H1 (cell line): ENCODE data around the gene SRPK3. TPM values are rescaled to one million over a fixed set of nuclear protein-coding genes. Genes with fewer than 3 reads are reported as not detected.

Source experiments
- CTCF ChIA-PET: fragments of 300-600 bp; sonication (Branson Sonifier 250); formaldehyde crosslinking; loops from one replicate; lab custom pipeline; 2021; ENCODE audit not compliant: partially characterized antibody; lab: Charles Lee
- POLR2A ChIA-PET: fragments of 300-600 bp; sonication (Branson Sonifier 250); formaldehyde crosslinking; loops from one replicate; lab custom pipeline; 2021; ENCODE audit warnings: inconsistent platforms; ENCODE audit not compliant: partially characterized antibody; lab: Charles Lee
- DNase-seq, 2 experiments: peaks; one replicate each; pipeline versions ENCODE4 v3.0.0 to v3.0.0-alpha.2; 2010 to 2022; ENCODE audit warnings: low spot score in 2 of 2, low read depth in 1 of 2, mixed read lengths in 1 of 2
- FAIRE-seq: peaks from 2 replicates; lab custom pipeline; 2011; peaks lifted over from hg19 to GRCh38; lab: Jason Lieb, UNC
- H2AFZ ChIP-seq: 2 replicates; pipeline ENCODE4 v1.8.1; 2012; ENCODE audit warnings: low read length, inconsistent platforms
- H2AK5ac ChIP-seq: 2 replicates; pipeline ENCODE4 v1.6.1; 2013; ENCODE audit warnings: low read depth, low read length
- H2BK120ac ChIP-seq: replicated peaks from 2 replicates; pipeline ENCODE3; 2013; ENCODE audit warnings: low read depth, low read length, inconsistent platforms
- H2BK12ac ChIP-seq: 2 replicates; pipeline ENCODE4 v1.6.1; 2013; ENCODE audit warnings: low read depth, low read length
- H2BK15ac ChIP-seq: 2 replicates; pipeline ENCODE4 v1.6.1; 2013; ENCODE audit warnings: low read length
- H2BK20ac ChIP-seq: 2 replicates; pipeline ENCODE4 v1.6.1; 2013; ENCODE audit warnings: low read length
- H2BK5ac ChIP-seq: 2 replicates; pipeline ENCODE4 v1.6.1; 2013; ENCODE audit warnings: low read depth, low read length
- H3K14ac ChIP-seq: 2 replicates; pipeline ENCODE4 v1.6.1; 2013; ENCODE audit warnings: inconsistent platforms; ENCODE audit not compliant: insufficient read length
- H3K18ac ChIP-seq: 2 replicates; pipeline ENCODE4 v1.6.1; 2013; ENCODE audit warnings: low read length; ENCODE audit errors: extremely low read depth
- H3K23ac ChIP-seq: 2 replicates; pipeline ENCODE4 v1.6.1; 2013; ENCODE audit warnings: inconsistent platforms; ENCODE audit not compliant: insufficient read length
- H3K23me2 ChIP-seq: 2 replicates; pipeline ENCODE4 v1.6.1; 2013; ENCODE audit warnings: low read depth, low read length
- H3K27ac ChIP-seq: 2 replicates; pipeline ENCODE4 v1.6.1; 2011; ENCODE audit warnings: low read depth, low read length, inconsistent platforms
- H3K27me3 ChIP-seq, 4 experiments: replicated peaks in 1 of 4; 1 replicate in 1 of 4; 2 replicates in 3 of 4; pipeline versions ENCODE4 v1.6.1 to v1.8.1; 2011 to 2013; ENCODE audit warnings: low read length in 3 of 4, mild to moderate bottlenecking in 3 of 4, inconsistent platforms in 2 of 4, mixed read lengths in 2 of 4, moderate library complexity in 1 of 4; ENCODE audit not compliant: control insufficient read depth in 3 of 4, insufficient read depth in 3 of 4; ENCODE audit errors: extremely low read depth in 1 of 4
- H3K36me3 ChIP-seq, 4 experiments: 2 replicates each; pipeline versions ENCODE4 v1.6.1 to v1.8.1; 2011 to 2013; ENCODE audit warnings: mild to moderate bottlenecking in 4 of 4, low read length in 3 of 4, moderate library complexity in 2 of 4, control low read depth in 1 of 4, inconsistent platforms in 1 of 4; ENCODE audit not compliant: insufficient read depth in 4 of 4, control insufficient read depth in 2 of 4
- H3K4ac ChIP-seq: replicated peaks from 2 replicates; pipeline ENCODE3; 2013; ENCODE audit warnings: low read length, low read depth, mixed read lengths, inconsistent platforms; ENCODE audit not compliant: insufficient read length
- H3K4me1 ChIP-seq, 4 experiments: replicated peaks in 1 of 4; 1 replicate in 1 of 4; 2 replicates in 3 of 4; pipeline versions ENCODE4 v1.6.1 to v1.8.1; 2011 to 2013; ENCODE audit warnings: low read length in 3 of 4, inconsistent platforms in 2 of 4, mixed read lengths in 1 of 4; ENCODE audit not compliant: insufficient read depth in 4 of 4, control insufficient read depth in 3 of 4
- H3K4me2 ChIP-seq, 2 experiments: 2 replicates each; pipeline versions ENCODE4 v1.6.1 to v1.8.1; 2011 to 2013; ENCODE audit warnings: low read depth in 2 of 2, low read length in 2 of 2, control low read depth in 1 of 2, inconsistent platforms in 1 of 2, mild to moderate bottlenecking in 1 of 2; ENCODE audit not compliant: insufficient read depth in 1 of 2
- H3K4me3 ChIP-seq, 4 experiments: fragments of 200-600, 300-600 bp in 1 of 4; sonication (generic), shearing (Covaris generic), sonication (Bioruptor Twin) in 1 of 4; 2 replicates each; pipeline versions ENCODE4 v1.5.1 to v1.8.1; 2011 to 2016; ENCODE audit warnings: low read length in 4 of 4, low read depth in 3 of 4, control low read depth in 2 of 4, inconsistent platforms in 2 of 4, mild to moderate bottlenecking in 2 of 4, mixed read lengths in 1 of 4, moderate library complexity in 1 of 4; ENCODE audit not compliant: insufficient read depth in 2 of 4; ENCODE audit errors: extremely low read depth in 1 of 4
- H3K56ac ChIP-seq: replicated peaks from 2 replicates; pipeline ENCODE3; 2013; ENCODE audit warnings: low read depth, mild to moderate bottlenecking, mixed read lengths, low read length, inconsistent platforms; ENCODE audit not compliant: insufficient read length
- H3K79me1 ChIP-seq: 2 replicates; pipeline ENCODE4 v1.6.1; 2013; ENCODE audit warnings: low read depth, low read length, control low read depth
- H3K79me2 ChIP-seq, 2 experiments: 2 replicates each; pipeline versions ENCODE4 v1.6.1 to v1.8.1; 2012 to 2013; ENCODE audit warnings: low read length in 2 of 2, mild to moderate bottlenecking in 2 of 2, inconsistent platforms in 1 of 2; ENCODE audit not compliant: insufficient read depth in 2 of 2, control insufficient read depth in 1 of 2
- H3K9ac ChIP-seq, 4 experiments: replicated peaks in 1 of 4; 1 replicate in 1 of 4; 2 replicates in 3 of 4; pipeline versions ENCODE4 v1.6.1 to v1.8.1; 2011 to 2013; ENCODE audit warnings: low read depth in 3 of 4, low read length in 3 of 4, control low read depth in 2 of 4, mild to moderate bottlenecking in 2 of 4, moderate library complexity in 2 of 4, inconsistent platforms in 1 of 4; ENCODE audit errors: extremely low read depth in 1 of 4
- H3K9me3 ChIP-seq, 2 experiments: 2 replicates each; pipeline versions ENCODE4 v1.6.1 to v1.8.1; 2012 to 2013; ENCODE audit warnings: mild to moderate bottlenecking in 2 of 2, moderate library complexity in 2 of 2, control low read depth in 1 of 2, inconsistent platforms in 1 of 2, low read depth in 1 of 2, low read length in 1 of 2, mixed read lengths in 1 of 2; ENCODE audit not compliant: insufficient read depth in 2 of 2
- H4K20me1 ChIP-seq, 2 experiments: replicated peaks in 1 of 2; 2 replicates each; pipeline versions ENCODE3 to v1.8.1; 2011 to 2013; ENCODE audit warnings: inconsistent platforms in 2 of 2, low read length in 2 of 2, mild to moderate bottlenecking in 1 of 2; ENCODE audit not compliant: insufficient read depth in 2 of 2, control insufficient read depth in 1 of 2
- H4K5ac ChIP-seq: 2 replicates; pipeline ENCODE4 v1.6.1; 2013; ENCODE audit warnings: low read length, low read depth, mixed read lengths, inconsistent platforms; ENCODE audit not compliant: insufficient read length
- H4K8ac ChIP-seq: 2 replicates; pipeline ENCODE4 v1.8.0; 2013; ENCODE audit warnings: mild to moderate bottlenecking, moderate library complexity, low read length, inconsistent platforms; ENCODE audit not compliant: insufficient read depth; ENCODE audit errors: extremely low read depth
- H4K91ac ChIP-seq: replicated peaks from 2 replicates; pipeline ENCODE3; 2013; ENCODE audit warnings: low read length, mixed read lengths, inconsistent platforms; ENCODE audit not compliant: insufficient read length
- BACH1 ChIP-seq: IDR thresholded peaks from 2 replicates; pipeline ENCODE4 v1.6.1; 2012; ENCODE audit warnings: low read length, improper control_type of control experiment
- BRCA1 ChIP-seq: IDR thresholded peaks from 2 replicates; pipeline ENCODE4 v1.6.1; 2012; ENCODE audit warnings: low read depth, low read length, improper control_type of control experiment
- CEBPB ChIP-seq: IDR thresholded peaks from 2 replicates; pipeline ENCODE4 v1.6.1; 2012; ENCODE audit warnings: low read depth, low read length
- MAFK ChIP-seq: IDR thresholded peaks from 2 replicates; pipeline ENCODE4 v1.6.1; 2012; ENCODE audit warnings: low read depth, mild to moderate bottlenecking, improper control_type of control experiment, low read length
- RFX5 ChIP-seq: IDR thresholded peaks from 2 replicates; pipeline ENCODE4 v1.6.1; 2011; ENCODE audit warnings: low read depth, low read length, improper control_type of control experiment, borderline replicate concordance
- SIN3A ChIP-seq, 2 experiments: IDR thresholded peaks in 1 of 2; conservative IDR thresholded peaks in 1 of 2; 2 replicates each; pipeline ENCODE4 v1.6.1; 2011 to 2012; ENCODE audit warnings: low read length in 2 of 2, improper control_type of control experiment in 1 of 2, low read depth in 1 of 2, mild to moderate bottlenecking in 1 of 2
- SP4 ChIP-seq: IDR thresholded peaks from 2 replicates; pipeline ENCODE4 v1.6.1; 2012; ENCODE audit warnings: low read length, inconsistent platforms
- YY1 ChIP-seq: IDR thresholded peaks from 2 replicates; pipeline ENCODE4 v1.6.1; 2011; ENCODE audit warnings: low read depth, mild to moderate bottlenecking, low read length
- ZNF274 ChIP-seq: IDR thresholded peaks from 2 replicates; pipeline ENCODE4 v1.7.0; 2012; ENCODE audit warnings: low read length, borderline replicate concordance; ENCODE audit errors: extremely low read depth
- WGBS, 2 experiments: shearing (Covaris generic) in 1 of 2; methylation state at CpG; one replicate each; pipeline versions ENCODE4 v1.1.6 to v1.1.7; 2013 to 2015; ENCODE audit warnings: low lambda C conversion rate in 2 of 2, mixed read lengths in 2 of 2, inconsistent platforms in 1 of 2, low coverage in 1 of 2, missing lambda C conversion rate in 1 of 2; ENCODE audit not compliant: insufficient replicate concordance in 2 of 2, insufficient coverage in 1 of 2, insufficient read length in 1 of 2; ENCODE audit errors: extremely low coverage in 1 of 2, missing lambda C conversion rate in 1 of 2; 5-methylcytosine and 5-hydroxymethylcytosine counted together
- polyA plus RNA-seq, 7 experiments: library from polyadenylated mRNA; depleted of rRNA in 3 of 7; stranded (reverse) in 5 of 7; unstranded in 2 of 7; fragments of >200 nt in 5 of 7; fragments of 200-250 nt in 2 of 7; gene quantifications; 1 replicate in 5 of 7; 2 replicates in 1 of 7; 4 replicates in 1 of 7; pipeline versions ENCODE4 v1.2.1 to v1.2.3, GENCODE V29; 2011 to 2013; ENCODE audit warnings: missing spikeins in 2 of 7, mixed read lengths in 2 of 7
- total RNA-seq: library from RNA; stranded (reverse); fragmentation: NEBNext Ultra II Directional; extraction: Animal tissue kit (Norgen Biotek cat#: 25700); gene quantifications from 2 replicates; pipeline ENCODE4 v1.2.1, GENCODE V29; 2021
- TF ChIP-seq, protein P1 (sequence below): IDR thresholded peaks from 2 replicates; pipeline ENCODE4 v1.6.1; 2012; ENCODE audit warnings: inconsistent platforms
- TF ChIP-seq, protein P2 (sequence below), 3 experiments: IDR thresholded peaks; 1 replicate in 2 of 3; 2 replicates in 1 of 3; pipeline versions ENCODE4 v1.5.1 to v1.6.1; 2011; ENCODE audit warnings: low read length in 3 of 3, mild to moderate bottlenecking in 3 of 3, inconsistent platforms in 2 of 3, low read depth in 1 of 3, moderate library complexity in 1 of 3; ENCODE audit not compliant: insufficient read depth in 1 of 3; ENCODE audit errors: control extremely low read depth in 1 of 3

The SRPK3 gene
- total and polyA plus RNA-seq, 2 of the 8 experiments (the other 6 are each of a cell fraction or from before 2014, with no cell fraction given): not detected

DNA sequence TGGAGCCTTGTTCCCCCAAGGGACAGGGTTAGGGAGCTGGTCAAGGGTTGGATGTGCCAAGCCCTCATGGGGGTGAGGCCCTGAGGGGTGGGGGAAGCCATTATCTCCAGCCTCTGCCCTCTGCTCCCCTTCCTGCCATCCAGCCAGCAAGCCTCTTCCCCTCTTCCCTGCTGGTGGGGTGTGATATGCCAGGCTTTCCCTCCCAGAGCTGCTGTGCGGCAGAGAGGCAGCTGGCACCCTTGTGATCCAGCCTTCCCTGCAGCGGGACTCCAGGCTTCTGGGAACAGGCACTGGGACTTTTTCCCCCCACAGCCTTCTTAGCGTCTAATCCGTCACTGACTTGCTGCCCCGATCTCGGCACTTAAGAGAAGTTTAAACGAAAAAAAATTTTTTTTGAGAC is 19.9 kb downstream of the SRPK3 start:
- no peak overlapping the region for H2BK20ac ChIP-seq
- no peak overlapping the region for H4K8ac ChIP-seq
- no peak overlapping the region for H3K27ac ChIP-seq
- H2BK5ac ChIP-seq: no peak overlapping the region
- DNase-seq: no peak
- H4K20me1 ChIP-seq: peaks cover 2 to 10% of the 10 kb centered on the region in 2 experiments
- H3K27me3 ChIP-seq: no peaks in the 10 kb centered on the region
- H3K18ac ChIP-seq: no peak overlapping the region
- FAIRE-seq: no peak
- H3K79me2 ChIP-seq: peaks cover 0 to 4% of the 10 kb centered on the region in 2 experiments; a peak in 1 of 4 replicates
- H2BK120ac ChIP-seq: no peak overlapping the region
- H3K14ac ChIP-seq: no peak overlapping the region
- no peak overlapping the region for H2BK15ac ChIP-seq
- H3K4ac ChIP-seq: no peak overlapping the region
- H3K23me2 ChIP-seq: no peaks in the 10 kb centered on the region
- no peaks in the 10 kb centered on the region; the same call in none of the 2 replicates for H3K79me1 ChIP-seq
- no peak overlapping the region for H3K56ac ChIP-seq
- peaks cover 0 to 8% (median 2%) of the 10 kb centered on the region in 4 experiments; a peak in 2 of 7 replicates for H3K4me1 ChIP-seq
- POLR2A ChIA-PET: interaction anchor here (0.7 to 2.9 kb wide), 9 partner anchors 8 to 145 kb away, joined by 3 to 11 read pairs (median 4); partner anchors contain the start of gene L1CAM
- H4K5ac ChIP-seq: no peak overlapping the region
- H2AK5ac ChIP-seq: no peak overlapping the region
- CTCF ChIA-PET: interaction anchor here (1.7 kb wide), 1 partner anchor 28 kb away, joined by 6 read pairs; no protein-coding TSS in a partner anchor
- H3K9me3 ChIP-seq: no peaks in the 10 kb centered on the region
- H3K4me2 ChIP-seq: no peak overlapping the region
- H3K4me3 ChIP-seq: no peak overlapping the region
- WGBS, 2 experiments: 75% methylated on average over 5 of the region's 7 CpGs; no CpG with 5 or more reads in 1 of the 2 experiments
- H4K91ac ChIP-seq: no peak overlapping the region
- no peak overlapping the region for H3K9ac ChIP-seq
- TF ChIP-seq SP4 (no peak), BRCA1 (no peak), CEBPB (no peak), RFX5 (no peak), ZNF274 (no peak), SIN3A (conservative IDR thresholded peaks at IDR 0.05 in 1 of 2, IDR thresholded peaks at IDR 0.05 in 1 of 2; ENCODE audit: low read depth in 1 of 2, low read length in 2 of 2) (no peak), MAFK (no peak), YY1 (no peak), BACH1 (no peak)
- TF ChIP-seq, protein P1, sequence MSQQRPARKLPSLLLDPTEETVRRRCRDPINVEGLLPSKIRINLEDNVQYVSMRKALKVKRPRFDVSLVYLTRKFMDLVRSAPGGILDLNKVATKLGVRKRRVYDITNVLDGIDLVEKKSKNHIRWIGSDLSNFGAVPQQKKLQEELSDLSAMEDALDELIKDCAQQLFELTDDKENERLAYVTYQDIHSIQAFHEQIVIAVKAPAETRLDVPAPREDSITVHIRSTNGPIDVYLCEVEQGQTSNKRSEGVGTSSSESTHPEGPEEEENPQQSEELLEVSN: no peak
- TF ChIP-seq, protein P2, sequence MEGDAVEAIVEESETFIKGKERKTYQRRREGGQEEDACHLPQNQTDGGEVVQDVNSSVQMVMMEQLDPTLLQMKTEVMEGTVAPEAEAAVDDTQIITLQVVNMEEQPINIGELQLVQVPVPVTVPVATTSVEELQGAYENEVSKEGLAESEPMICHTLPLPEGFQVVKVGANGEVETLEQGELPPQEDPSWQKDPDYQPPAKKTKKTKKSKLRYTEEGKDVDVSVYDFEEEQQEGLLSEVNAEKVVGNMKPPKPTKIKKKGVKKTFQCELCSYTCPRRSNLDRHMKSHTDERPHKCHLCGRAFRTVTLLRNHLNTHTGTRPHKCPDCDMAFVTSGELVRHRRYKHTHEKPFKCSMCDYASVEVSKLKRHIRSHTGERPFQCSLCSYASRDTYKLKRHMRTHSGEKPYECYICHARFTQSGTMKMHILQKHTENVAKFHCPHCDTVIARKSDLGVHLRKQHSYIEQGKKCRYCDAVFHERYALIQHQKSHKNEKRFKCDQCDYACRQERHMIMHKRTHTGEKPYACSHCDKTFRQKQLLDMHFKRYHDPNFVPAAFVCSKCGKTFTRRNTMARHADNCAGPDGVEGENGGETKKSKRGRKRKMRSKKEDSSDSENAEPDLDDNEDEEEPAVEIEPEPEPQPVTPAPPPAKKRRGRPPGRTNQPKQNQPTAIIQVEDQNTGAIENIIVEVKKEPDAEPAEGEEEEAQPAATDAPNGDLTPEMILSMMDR (IDR thresholded peaks at IDR 0.05; ENCODE audit: control extremely low read depth in 1 of 3, insufficient read depth in 1 of 3, low read depth in 1 of 3, low read length in 3 of 3): no peak
- no peak overlapping the region for H2BK12ac ChIP-seq
- no peak overlapping the region for H3K23ac ChIP-seq
- peaks cover 0 to 38% (median 6%) of the 10 kb centered on the region in 4 experiments; a peak in 3 of 8 replicates for H3K36me3 ChIP-seq
- H2AFZ ChIP-seq: no peak overlapping the region
